IMR-90 (cell line): ENCODE data around the gene DDX10. TPM values are rescaled to one million over a fixed set of nuclear protein-coding genes. Genes with fewer than 3 reads are reported as not detected.

ENCODE experiments used
- ATAC-seq: fragments of 200-7000 bp; cut with Tn5 transposase; 2 replicates; pipeline ENCODE4 v1.9.1; 2020; ENCODE audit warnings: low read depth, mild to moderate bottlenecking, moderate library complexity
- BruUV-seq: library from RNA; stranded (reverse); fragments of 400-500 nt; replicated peaks from 2 replicates; lab custom pipeline; 2021; lab: Mats Ljungman, UMichigan
- CTCF ChIA-PET: fragments of 300-600 bp; formaldehyde crosslinking; extraction: SDS; loops from one replicate; lab custom pipeline; 2021; ENCODE audit warnings: antibody characterized with exemption; lab: Yijun Ruan, JAX
- POLR2A ChIA-PET: fragments of 300-600 bp; sonication (Branson Sonifier 250); formaldehyde crosslinking; loops from one replicate; lab custom pipeline; 2022; ENCODE audit warnings: antibody characterized with exemption; ENCODE audit not compliant: unreplicated experiment; lab: Charles Lee
- DNase-seq: peaks from one replicate; pipeline ENCODE4 v3.0.0; 2013
- H2AFZ ChIP-seq: replicated peaks from 2 replicates; pipeline ENCODE3; 2013; ENCODE audit warnings: low read length, mild to moderate bottlenecking; ENCODE audit not compliant: poor library complexity
- H2AK5ac ChIP-seq: 2 replicates; pipeline ENCODE4 v1.6.1; 2013; ENCODE audit warnings: low read depth, low read length, inconsistent platforms
- H2AK9ac ChIP-seq: replicated peaks from 2 replicates; pipeline ENCODE3; 2013; ENCODE audit warnings: mild to moderate bottlenecking, low read depth, low read length, moderate library complexity; ENCODE audit not compliant: poor library complexity
- H2BK120ac ChIP-seq: 2 replicates; pipeline ENCODE4 v1.6.1; 2013; ENCODE audit warnings: low read depth, low read length, inconsistent platforms
- H2BK15ac ChIP-seq: 3 replicates; pipeline ENCODE4 v1.6.1; 2013; ENCODE audit warnings: low read depth, low read length, inconsistent platforms
- H2BK20ac ChIP-seq: 2 replicates; pipeline ENCODE4 v1.6.1; 2013; ENCODE audit warnings: low read depth, mild to moderate bottlenecking, inconsistent platforms, low read length, moderate library complexity
- H2BK5ac ChIP-seq: 2 replicates; pipeline ENCODE4 v1.6.1; 2013; ENCODE audit warnings: mild to moderate bottlenecking, low read depth, low read length, inconsistent platforms; ENCODE audit not compliant: poor library complexity, severe bottlenecking
- H3K14ac ChIP-seq: replicated peaks from 2 replicates; pipeline ENCODE4 v1.6.1; 2013; ENCODE audit warnings: low read depth, low read length, inconsistent platforms
- H3K18ac ChIP-seq: 2 replicates; pipeline ENCODE4 v1.6.1; 2013; ENCODE audit warnings: low read depth, low read length, control low read depth
- H3K23ac ChIP-seq: 2 replicates; pipeline ENCODE4 v1.6.1; 2013; ENCODE audit warnings: low read depth, low read length, inconsistent platforms
- H3K27ac ChIP-seq: 2 replicates; pipeline ENCODE4 v1.5.1; 2013; ENCODE audit warnings: mild to moderate bottlenecking, control low read depth, low read length; ENCODE audit not compliant: insufficient read depth
- H3K27me3 ChIP-seq: 2 replicates; pipeline ENCODE4 v1.6.1; 2013; ENCODE audit warnings: low read length; ENCODE audit not compliant: control insufficient read depth, insufficient read depth
- H3K36me3 ChIP-seq: 2 replicates; pipeline ENCODE4 v1.6.1; 2013; ENCODE audit warnings: low read length, mixed read lengths; ENCODE audit not compliant: control insufficient read depth, insufficient read depth
- H3K4ac ChIP-seq: 2 replicates; pipeline ENCODE4 v1.6.1; 2013; ENCODE audit warnings: low read depth, low read length, inconsistent platforms
- H3K4me1 ChIP-seq: 2 replicates; pipeline ENCODE4 v1.6.1; 2013; ENCODE audit warnings: low read length, mixed read lengths; ENCODE audit not compliant: control insufficient read depth, insufficient read depth
- H3K4me2 ChIP-seq: 2 replicates; pipeline ENCODE4 v1.6.1; 2013; ENCODE audit warnings: low read depth, mild to moderate bottlenecking, control low read depth, low read length, moderate library complexity
- H3K4me3 ChIP-seq: 2 replicates; pipeline ENCODE4 v1.5.1; 2013; ENCODE audit warnings: low read depth, mild to moderate bottlenecking, control low read depth, low read length, moderate library complexity; ENCODE audit not compliant: insufficient read depth
- H3K56ac ChIP-seq: 2 replicates; pipeline ENCODE4 v1.6.1; 2013; ENCODE audit warnings: low read length, inconsistent platforms; ENCODE audit not compliant: insufficient read depth; ENCODE audit errors: extremely low read depth
- H3K79me1 ChIP-seq, 2 experiments: 2 replicates each; pipeline ENCODE4 v1.6.1; 2013; ENCODE audit warnings: low read length in 2 of 2, inconsistent platforms in 1 of 2, low read depth in 1 of 2
- H3K9ac ChIP-seq: 2 replicates; pipeline ENCODE4 v1.6.1; 2013; ENCODE audit warnings: low read depth, low read length, control low read depth
- H3K9me1 ChIP-seq: 2 replicates; pipeline ENCODE4 v1.6.1; 2013; ENCODE audit warnings: low read length, inconsistent platforms; ENCODE audit not compliant: insufficient read depth
- H3K9me3 ChIP-seq: 2 replicates; pipeline ENCODE4 v1.6.1; 2013; ENCODE audit warnings: low read length; ENCODE audit not compliant: control insufficient read depth, insufficient read depth
- H4K20me1 ChIP-seq: 2 replicates; pipeline ENCODE4 v1.6.1; 2013; ENCODE audit warnings: low read length, inconsistent platforms; ENCODE audit not compliant: insufficient read depth
- H4K5ac ChIP-seq: 2 replicates; pipeline ENCODE4 v1.6.1; 2013; ENCODE audit warnings: mild to moderate bottlenecking, low read depth, low read length, control low read depth
- H4K8ac ChIP-seq, 2 experiments: 2 replicates each; pipeline ENCODE4 v1.6.1; 2013; ENCODE audit warnings: low read depth in 2 of 2, low read length in 2 of 2, control low read depth in 1 of 2, inconsistent platforms in 1 of 2
- H4K91ac ChIP-seq: 2 replicates; pipeline ENCODE4 v1.6.1; 2013; ENCODE audit warnings: low read depth, low read length, inconsistent platforms; ENCODE audit not compliant: insufficient read depth
- BHLHE40 ChIP-seq: fragments of 150-350 bp; IDR thresholded peaks from 2 replicates; pipeline ENCODE4 v1.6.1; 2016; ENCODE audit warnings: mild to moderate bottlenecking, low read depth, low read length
- CEBPB ChIP-seq: IDR thresholded peaks from 2 replicates; pipeline ENCODE4 v1.6.1; 2012; ENCODE audit warnings: low read depth, low read length, improper control_type of control experiment
- FOS ChIP-seq: fragments of 150-350 bp; IDR thresholded peaks from 2 replicates; pipeline ENCODE4 v1.6.1; 2016; ENCODE audit warnings: low read depth, low read length
- MAFK ChIP-seq: IDR thresholded peaks from 2 replicates; pipeline ENCODE4 v1.6.1; 2012; ENCODE audit warnings: low read depth, low read length, improper control_type of control experiment
- MAZ ChIP-seq: IDR thresholded peaks from 2 replicates; pipeline ENCODE4 v1.6.1; 2012; ENCODE audit warnings: low read depth, mild to moderate bottlenecking, low read length, improper control_type of control experiment, moderate library complexity, borderline replicate concordance
- MXI1 ChIP-seq: IDR thresholded peaks from 2 replicates; pipeline ENCODE4 v1.6.1; 2012; ENCODE audit warnings: low read depth, mild to moderate bottlenecking, low read length, moderate library complexity, borderline replicate concordance
- POLR2A ChIP-seq: IDR thresholded peaks from 2 replicates; pipeline ENCODE4 v1.6.1; 2012; ENCODE audit warnings: mild to moderate bottlenecking, low read depth, low read length
- RAD21 ChIP-seq: IDR thresholded peaks from 2 replicates; pipeline ENCODE4 v1.6.1; 2012; ENCODE audit warnings: low read length, improper control_type of control experiment
- RCOR1 ChIP-seq: IDR thresholded peaks from 2 replicates; pipeline ENCODE4 v1.6.1; 2012; ENCODE audit warnings: mild to moderate bottlenecking, low read length, improper control_type of control experiment; ENCODE audit not compliant: insufficient replicate concordance
- RFX5 ChIP-seq: IDR thresholded peaks from 2 replicates; pipeline ENCODE4 v1.8.0; 2012; ENCODE audit warnings: low read depth, mild to moderate bottlenecking, low read length, moderate library complexity
- SMC3 ChIP-seq: fragments of 150-350 bp; IDR thresholded peaks from 2 replicates; pipeline ENCODE4 v1.6.1; 2016; ENCODE audit warnings: low read depth, mild to moderate bottlenecking, antibody characterized with exemption, low read length, moderate library complexity
- WGBS, 2 experiments: methylation state at CpG; one replicate each; pipeline versions ENCODE4 v1.1.5 to v1.1.7; 2013; ENCODE audit warnings: missing lambda C conversion rate in 2 of 2; ENCODE audit not compliant: insufficient read length in 1 of 2; ENCODE audit errors: extremely low coverage in 2 of 2; 5-methylcytosine and 5-hydroxymethylcytosine counted together
- dilution Hi-C: fragments of 300-500 bp; cut with HindIII; formaldehyde crosslinking; loops from one replicate; pipeline ENCODE4 v1.14.3; 2018; ENCODE audit warnings: low sequenced_read_pairs; ENCODE audit not compliant: unreplicated experiment
- in situ Hi-C: fragments of 300-500 bp; cut with MboI; formaldehyde crosslinking; loops from 3 replicates; pipeline ENCODE4 v1.14.3; 2019; ENCODE audit warnings: low sequenced_read_pairs, inconsistent platforms, mixed read lengths
- intact Hi-C: fragments of 100-400 bp; cut with micrococcal nuclease; formaldehyde crosslinking; loops from 2 replicates; pipeline ENCODE4 v1.10.0; 2022
- polyA plus RNA-seq, 3 experiments: library from polyadenylated mRNA; depleted of rRNA; stranded (reverse); fragments of >200 nt; gene quantifications; 2 replicates each; pipeline ENCODE4 v1.2.3, GENCODE V29; 2012; ENCODE audit warnings: low replicate concordance in 1 of 3
- total RNA-seq: library from RNA; depleted of rRNA; stranded (reverse); fragments of >200 nt; gene quantifications from 2 replicates; pipeline ENCODE4 v1.2.3, GENCODE V29; 2012
- TF ChIP-seq, protein P1 (sequence below): conservative IDR thresholded peaks from 2 replicates; pipeline ENCODE4 v1.5.1; 2012; ENCODE audit warnings: mild to moderate bottlenecking, low read depth, low read length, improper control_type of control experiment

DDX10 gene
- total and polyA plus RNA-seq, 2 of the 4 experiments (the other 2 are of a cell fraction): 20.0 to 31.9 TPM

DNA sequence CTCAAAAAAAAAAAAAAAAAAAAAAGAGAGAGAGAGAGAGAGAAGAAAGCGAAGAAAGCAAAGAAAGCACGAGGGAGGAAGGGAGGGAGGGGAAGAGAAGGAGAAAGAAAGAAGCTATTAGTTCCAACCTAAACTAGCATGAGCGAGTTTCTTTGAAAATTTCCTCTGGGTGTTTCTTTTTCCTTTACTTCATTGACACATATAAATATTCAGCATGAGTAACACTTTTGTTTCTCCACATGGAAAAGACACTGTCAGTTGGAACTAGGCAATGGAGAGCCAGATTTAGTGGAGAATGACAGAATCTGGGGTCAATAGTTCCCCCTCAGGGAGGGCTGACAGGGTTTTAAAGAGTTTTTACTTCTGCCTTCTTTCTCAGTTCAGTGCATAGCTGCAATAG is 257.4 kb downstream of the DDX10 start:
- Histone ChIP-seq H2BK15ac (peak overlapping the region; percentile 65; the same call in 1 of the 3 replicates), H4K91ac (no peak overlapping the region), H2BK5ac (no peak overlapping the region), H3K18ac (peak overlapping the region; percentile 35; the same call in 1 of the 2 replicates), H3K27ac (no peak overlapping the region), H3K56ac (no peak overlapping the region), H3K9me3 (no peaks in the 10 kb centered on the region), H3K4me1 (peaks cover 12% of the 10 kb centered on the region; the same call in 1 of the 2 replicates), H3K9me1 (no peaks in the 10 kb centered on the region; the same call in none of the 2 replicates), H2BK120ac (peak overlapping the region; percentile 14; the same call in 1 of the 2 replicates), H3K14ac (no peak overlapping the region), H3K9ac (no peak overlapping the region), H3K4ac (no peak overlapping the region; the same call in 1 of the 2 replicates), H4K5ac (no peak overlapping the region), H2AFZ (no peak overlapping the region), H3K79me1 (peaks cover 6 to 12% of the 10 kb centered on the region in 2 experiments; a peak in 1 of 4 replicates), H3K36me3 (no peaks in the 10 kb centered on the region), H4K20me1 (no peaks in the 10 kb centered on the region), H2BK20ac (no peak overlapping the region), H4K8ac (no peak overlapping the region), H2AK5ac (no peak overlapping the region), H3K4me3 (no peak overlapping the region), H2AK9ac (no peak overlapping the region), H3K27me3 (no peaks in the 10 kb centered on the region), H3K23ac (no peak overlapping the region), H3K4me2 (no peak overlapping the region)
- dilution Hi-C loops (no loop called here), intact Hi-C loops (no loop called here), in situ Hi-C loops (no loop called here)
- ATAC-seq (no peak; the same call in 1 of the 2 replicates), DNase-seq (no peak)
- BruUV-seq: no TSS peak
- ChIA-PET CTCF (no interaction called here), POLR2A (no interaction called here)
- WGBS, 2 experiments: no CpG with 5 or more reads among the region's 3 CpGs
- TF ChIP-seq BHLHE40 (no peak), MAZ (no peak), MAFK (no peak), POLR2A (no peak), RCOR1 (no peak), SMC3 (no peak), RFX5 (no peak), MXI1 (no peak), RAD21 (no peak), CEBPB (no peak), FOS (no peak)
- TF ChIP-seq, protein P1, sequence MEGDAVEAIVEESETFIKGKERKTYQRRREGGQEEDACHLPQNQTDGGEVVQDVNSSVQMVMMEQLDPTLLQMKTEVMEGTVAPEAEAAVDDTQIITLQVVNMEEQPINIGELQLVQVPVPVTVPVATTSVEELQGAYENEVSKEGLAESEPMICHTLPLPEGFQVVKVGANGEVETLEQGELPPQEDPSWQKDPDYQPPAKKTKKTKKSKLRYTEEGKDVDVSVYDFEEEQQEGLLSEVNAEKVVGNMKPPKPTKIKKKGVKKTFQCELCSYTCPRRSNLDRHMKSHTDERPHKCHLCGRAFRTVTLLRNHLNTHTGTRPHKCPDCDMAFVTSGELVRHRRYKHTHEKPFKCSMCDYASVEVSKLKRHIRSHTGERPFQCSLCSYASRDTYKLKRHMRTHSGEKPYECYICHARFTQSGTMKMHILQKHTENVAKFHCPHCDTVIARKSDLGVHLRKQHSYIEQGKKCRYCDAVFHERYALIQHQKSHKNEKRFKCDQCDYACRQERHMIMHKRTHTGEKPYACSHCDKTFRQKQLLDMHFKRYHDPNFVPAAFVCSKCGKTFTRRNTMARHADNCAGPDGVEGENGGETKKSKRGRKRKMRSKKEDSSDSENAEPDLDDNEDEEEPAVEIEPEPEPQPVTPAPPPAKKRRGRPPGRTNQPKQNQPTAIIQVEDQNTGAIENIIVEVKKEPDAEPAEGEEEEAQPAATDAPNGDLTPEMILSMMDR: no peak
